ENCODE measurements around the gene EHMT1.

The EHMT1 gene

GRCh38 chr9:137781906-137782585 is 163.2 kb downstream of the EHMT1 start:
- FAIRE-seq (no peak), DNase-seq (ENCODE audit: low spot score) (no peak)

DNA sequence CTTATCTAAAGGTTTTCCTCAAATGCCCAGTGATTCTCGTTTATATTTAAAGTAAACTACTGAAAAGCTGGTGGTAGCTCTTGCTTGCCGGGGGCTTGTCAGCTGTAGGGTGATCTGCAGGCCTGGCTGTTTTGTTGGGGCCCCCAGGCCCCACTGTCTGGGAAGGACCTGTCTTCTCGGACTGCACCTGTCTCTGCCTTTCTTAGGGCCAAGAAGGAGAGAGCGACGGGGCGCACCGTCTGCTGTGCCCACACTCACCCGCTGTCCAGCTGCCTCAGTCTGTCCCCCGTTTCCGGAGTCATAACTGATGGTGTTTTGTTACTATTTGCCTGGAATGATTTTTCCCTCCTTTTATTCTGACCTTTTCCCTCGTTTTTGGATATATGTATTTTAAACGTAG is 164.7 kb downstream of the EHMT1 start:
- DNase-seq (ENCODE audit: low spot score): no peak
- no peak for FAIRE-seq

DNA sequence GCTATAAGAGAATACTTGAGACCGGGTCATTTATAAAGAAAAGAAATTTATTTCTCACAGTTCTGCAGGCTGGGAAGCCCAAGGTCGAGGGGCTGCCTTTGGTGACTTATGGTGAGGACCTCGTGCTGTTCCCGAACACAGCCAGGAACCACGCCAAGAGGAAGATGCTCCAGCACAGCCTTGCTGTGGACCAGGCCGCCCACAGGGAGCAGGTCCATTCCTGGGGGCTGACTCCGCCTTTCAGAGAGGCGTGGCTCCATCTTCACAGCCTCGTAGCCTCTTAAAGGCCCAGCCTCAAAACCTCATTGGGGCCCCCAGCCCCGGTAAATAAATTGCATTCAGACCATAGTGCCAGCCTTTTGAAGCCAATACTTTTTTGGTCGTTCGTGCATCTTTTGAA is 165.2 kb downstream of the EHMT1 start:
- FAIRE-seq (no peak), DNase-seq (ENCODE audit: low spot score) (no peak)

- DNase-seq (ENCODE audit: low spot score): no peak
- no peak for FAIRE-seq
These were observed 166.1 kb downstream of the EHMT1 start for GRCh38 chr9:137784641-137785513.

DNA sequence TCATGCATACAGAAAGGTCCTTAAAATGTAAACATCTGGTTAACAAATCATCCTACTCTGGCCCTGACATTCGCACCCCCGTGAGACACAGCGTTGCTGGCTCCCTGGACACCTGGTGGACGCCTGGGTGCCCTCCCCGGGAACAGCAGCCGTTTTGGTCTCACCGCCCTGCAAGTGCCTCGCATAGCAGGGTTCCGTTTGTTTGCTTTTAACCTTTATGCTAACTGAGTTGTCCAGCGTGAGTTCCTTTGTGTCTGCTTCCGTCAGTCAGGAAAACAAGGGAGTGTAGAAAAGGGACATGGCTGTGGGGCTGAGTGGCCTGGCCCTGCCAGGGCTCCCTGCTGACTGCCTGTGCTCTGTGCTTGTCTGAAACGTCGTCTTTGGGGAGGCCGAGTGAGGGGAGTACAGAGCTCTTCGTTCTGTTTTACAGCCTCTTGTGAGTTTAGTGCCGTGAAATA is 166.9 kb downstream of the EHMT1 start:
- no peak for FAIRE-seq
- DNase-seq (ENCODE audit: low spot score): no peak

DNA sequence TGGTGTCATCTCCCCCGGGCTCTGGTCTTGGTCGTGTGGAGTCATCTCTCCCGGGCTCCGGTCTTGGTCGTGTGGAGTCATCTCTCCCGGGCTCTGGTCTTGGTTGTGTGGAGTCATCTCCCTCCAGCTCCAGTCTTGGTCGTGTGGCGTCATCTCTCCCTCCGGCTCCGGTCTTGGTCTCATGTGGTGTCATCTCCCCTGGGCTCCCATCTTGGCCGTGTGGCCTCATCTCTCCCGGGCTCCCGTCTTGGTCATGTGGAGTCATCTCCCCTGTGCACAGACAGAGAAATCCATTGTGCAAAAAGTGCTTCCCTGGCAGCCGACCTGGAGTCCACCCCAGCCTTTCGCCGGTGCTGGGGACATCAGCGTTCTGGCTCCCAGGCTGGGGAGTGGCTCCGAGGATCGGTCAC is 167.7 kb downstream of the EHMT1 start:
- FAIRE-seq (no peak), DNase-seq (ENCODE audit: low spot score) (no peak)

- FAIRE-seq (no peak), DNase-seq (ENCODE audit: low spot score) (no peak)
These were observed 168.6 kb downstream of the EHMT1 start for GRCh38 chr9:137787381-137787780.

DNA sequence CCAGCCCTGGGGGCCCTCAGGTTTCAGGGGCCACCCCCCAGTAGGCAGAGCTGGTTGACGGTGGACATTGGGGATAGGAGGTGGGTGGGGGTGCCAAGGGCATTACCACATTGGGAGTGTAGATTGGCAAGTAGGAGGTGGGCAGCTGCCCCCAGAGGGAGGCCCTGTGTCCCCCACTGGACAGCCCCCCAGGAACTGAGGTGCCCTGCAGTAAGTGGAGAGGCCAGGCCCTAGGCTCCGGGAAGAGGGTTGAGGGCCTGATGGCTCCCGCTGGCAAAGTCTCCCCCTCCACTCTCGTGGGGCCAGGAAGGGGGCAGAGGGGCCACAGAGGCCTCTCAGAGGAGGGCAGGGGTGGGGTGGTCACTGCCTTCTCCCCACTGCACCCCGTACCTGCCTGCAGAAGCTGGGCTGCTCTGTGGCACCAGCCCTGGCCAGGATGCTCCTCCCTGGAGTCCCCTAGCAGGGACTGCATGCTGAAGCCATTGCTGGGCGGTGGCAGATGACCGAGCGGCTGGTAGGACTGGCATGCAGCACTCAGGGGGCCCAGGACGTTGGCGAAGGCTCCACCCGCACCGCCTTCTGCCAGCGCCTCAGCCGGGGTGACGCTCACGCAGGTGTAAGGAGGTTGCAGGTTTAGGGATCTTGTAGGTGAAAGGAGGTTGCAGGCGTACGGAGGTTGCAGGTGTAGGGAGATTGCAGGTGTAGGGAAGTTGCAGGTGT is 169.1 kb downstream of the EHMT1 start:
- no peak for FAIRE-seq
- no peak for DNase-seq (ENCODE audit: low spot score)

- FAIRE-seq: no peak
- DNase-seq (ENCODE audit: low spot score): no peak
These were observed 169.9 kb downstream of the EHMT1 start for GRCh38 chr9:137788561-137789294.

DNA sequence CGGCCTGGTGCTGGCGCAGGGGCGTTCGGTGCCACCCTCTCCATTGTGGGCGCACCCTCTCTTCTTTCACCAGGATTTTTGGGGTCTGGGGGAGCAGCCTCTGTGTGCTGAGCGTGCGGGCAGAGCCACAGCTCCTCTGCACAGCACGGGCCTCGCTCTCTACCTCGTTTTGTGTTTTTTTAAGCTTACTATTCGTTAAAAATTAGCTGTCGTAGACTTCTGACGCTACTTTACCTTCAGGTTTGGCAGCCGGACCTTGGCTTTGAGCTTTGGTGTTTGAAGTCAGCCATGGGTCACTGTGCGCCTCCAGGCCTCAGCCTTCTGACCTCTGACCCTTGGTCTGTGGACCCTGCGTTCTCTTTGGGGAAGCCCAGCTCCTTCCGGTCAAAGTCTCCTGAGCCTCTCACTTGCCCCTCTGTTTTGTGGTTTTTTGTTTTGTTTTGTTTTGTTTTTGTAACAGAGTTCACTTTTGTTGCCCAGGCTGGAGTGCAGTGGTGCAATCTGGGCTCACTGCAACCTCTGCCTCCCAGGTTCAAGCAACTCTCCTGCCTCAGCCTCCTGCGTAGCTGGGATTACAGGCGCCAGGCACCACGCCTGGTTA is 170.6 kb downstream of the EHMT1 start:
- no peak for DNase-seq (ENCODE audit: low spot score)
- FAIRE-seq: no peak

- FAIRE-seq (no peak), DNase-seq (ENCODE audit: low spot score) (no peak)
These were observed 173.1 kb downstream of the EHMT1 start for GRCh38 chr9:137791947-137792346.

GRCh38 chr9:137793196-137793841 is 174.5 kb downstream of the EHMT1 start:
- FAIRE-seq (no peak), DNase-seq (ENCODE audit: low spot score) (no peak)

DNA sequence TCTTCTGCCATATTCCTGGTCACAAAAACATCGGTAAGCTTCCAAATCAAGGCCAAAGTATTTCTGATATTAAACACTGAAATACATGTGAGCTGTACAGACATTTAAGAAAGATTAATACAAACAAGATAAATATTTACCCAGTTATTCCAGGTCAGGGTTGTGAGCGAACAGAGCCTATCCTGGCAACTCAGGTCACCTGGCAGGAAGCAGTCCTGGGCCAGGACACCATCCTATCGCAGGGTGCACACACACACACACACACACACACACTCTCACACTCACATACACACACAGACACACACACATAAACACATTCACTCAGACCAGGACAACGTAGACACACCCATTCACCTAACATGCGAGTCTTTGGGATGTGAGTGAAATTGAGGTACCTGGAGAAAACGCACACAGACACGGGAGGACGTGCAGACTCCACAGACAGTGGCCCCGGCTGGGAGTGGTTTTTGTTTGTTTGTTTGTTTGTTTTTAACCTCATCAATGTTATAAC is 176.4 kb downstream of the EHMT1 start:
- FAIRE-seq (no peak), DNase-seq (ENCODE audit: low spot score) (no peak)

DNA sequence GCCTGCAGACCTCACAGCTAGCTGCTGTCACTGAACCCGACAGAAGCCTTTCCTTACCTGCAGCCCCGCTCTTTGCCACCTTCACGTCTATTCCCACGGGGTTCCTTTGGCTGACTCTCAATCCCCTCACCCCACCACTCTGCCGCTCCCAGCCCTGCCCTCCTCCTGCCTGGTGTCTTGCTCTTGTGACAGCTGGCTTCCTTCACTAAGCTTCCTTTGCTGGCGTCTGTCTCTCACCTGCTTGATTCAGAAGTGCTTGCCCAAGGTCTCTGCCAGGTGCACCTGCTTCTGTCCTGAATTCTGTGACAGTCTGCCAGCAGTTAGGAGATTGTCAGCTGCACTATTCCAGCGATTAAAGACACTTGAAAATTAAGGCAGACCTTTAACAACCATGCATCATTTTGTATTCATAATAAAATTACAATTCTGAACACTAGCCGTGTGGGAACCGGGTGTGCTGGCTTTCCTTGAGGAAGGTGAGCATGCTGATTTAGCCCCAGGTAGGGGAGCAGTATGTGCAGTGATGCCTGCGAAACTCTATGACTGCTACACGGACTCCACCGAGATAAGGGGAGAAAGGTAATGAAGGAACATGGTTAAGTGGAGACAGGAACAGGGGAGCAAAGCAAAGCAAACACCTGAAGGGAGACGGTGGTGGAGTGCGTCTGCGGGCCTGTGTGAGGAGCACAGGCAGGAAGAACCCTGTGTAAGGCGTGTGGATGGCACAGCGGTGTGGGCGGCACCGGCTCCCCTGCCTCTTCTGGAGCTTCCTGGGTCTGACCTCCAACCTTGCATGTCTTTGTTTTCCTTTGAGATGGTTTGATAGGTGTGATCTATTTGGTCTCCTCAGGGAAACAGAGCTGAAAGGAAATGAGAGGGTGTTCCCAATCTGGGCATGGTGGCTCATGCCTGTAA is 178.7 kb downstream of the EHMT1 start:
- DNase-seq (ENCODE audit: low spot score) (no peak), FAIRE-seq (no peak)

GRCh38 chr9:137798142-137798541 is 179.3 kb downstream of the EHMT1 start:
- FAIRE-seq: no peak
- DNase-seq (ENCODE audit: low spot score): no peak

DNA sequence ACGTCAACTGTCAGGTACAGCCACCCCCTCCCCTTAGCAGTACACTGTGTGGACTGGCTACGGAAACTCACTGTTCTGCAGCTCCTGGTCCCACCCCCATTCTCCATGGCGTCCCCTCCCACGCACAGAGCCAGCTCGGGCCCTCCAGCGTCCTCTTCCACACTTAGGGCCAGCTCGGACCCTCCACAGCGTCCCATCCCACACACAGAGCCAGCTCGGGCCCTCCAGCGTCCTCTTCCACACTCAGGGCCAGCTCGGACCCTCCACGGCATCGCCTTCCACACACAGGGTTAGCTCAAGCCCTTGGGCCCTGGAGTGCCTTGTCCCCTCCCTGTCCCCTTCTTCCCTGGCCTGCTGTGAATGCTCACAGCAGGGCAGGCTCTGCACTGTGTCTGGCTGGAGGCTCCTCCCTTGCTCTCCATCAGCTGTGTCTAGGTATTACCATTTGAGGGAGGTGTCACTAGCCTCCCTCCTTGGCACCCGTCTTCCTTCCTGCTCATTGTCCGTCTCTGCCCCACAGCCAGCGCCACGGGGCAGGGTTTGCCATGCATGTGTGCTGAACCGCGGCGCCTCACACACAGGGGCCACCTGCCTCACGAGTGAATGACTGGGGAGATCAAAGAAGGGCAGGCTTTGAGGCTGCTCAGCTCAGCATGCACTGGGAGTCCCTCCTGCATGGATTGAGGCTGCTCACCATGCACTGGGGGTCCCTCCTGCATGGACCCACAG is 180.3 kb downstream of the EHMT1 start:
- DNase-seq (ENCODE audit: low spot score) (no peak), FAIRE-seq (no peak)

DNA sequence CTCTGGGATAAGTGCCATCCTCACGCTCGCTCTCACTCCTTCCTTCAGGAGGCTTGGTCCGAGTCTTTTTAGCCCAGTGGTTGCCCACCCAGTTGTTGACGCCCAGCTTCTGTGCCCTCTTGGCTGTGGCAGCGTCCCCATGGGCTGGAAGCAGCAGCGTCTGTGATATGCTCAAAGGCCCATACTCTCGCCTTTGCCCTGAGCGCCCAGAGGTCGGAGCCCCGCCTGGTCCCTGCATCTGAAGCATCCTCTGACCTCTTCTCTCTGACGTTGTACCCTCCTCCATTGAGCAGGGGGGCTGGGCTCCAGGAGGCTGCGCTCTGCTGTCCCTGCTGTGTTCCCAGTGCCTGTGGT is 180.8 kb downstream of the EHMT1 start:
- DNase-seq (ENCODE audit: low spot score) (no peak), FAIRE-seq (no peak)

DNA sequence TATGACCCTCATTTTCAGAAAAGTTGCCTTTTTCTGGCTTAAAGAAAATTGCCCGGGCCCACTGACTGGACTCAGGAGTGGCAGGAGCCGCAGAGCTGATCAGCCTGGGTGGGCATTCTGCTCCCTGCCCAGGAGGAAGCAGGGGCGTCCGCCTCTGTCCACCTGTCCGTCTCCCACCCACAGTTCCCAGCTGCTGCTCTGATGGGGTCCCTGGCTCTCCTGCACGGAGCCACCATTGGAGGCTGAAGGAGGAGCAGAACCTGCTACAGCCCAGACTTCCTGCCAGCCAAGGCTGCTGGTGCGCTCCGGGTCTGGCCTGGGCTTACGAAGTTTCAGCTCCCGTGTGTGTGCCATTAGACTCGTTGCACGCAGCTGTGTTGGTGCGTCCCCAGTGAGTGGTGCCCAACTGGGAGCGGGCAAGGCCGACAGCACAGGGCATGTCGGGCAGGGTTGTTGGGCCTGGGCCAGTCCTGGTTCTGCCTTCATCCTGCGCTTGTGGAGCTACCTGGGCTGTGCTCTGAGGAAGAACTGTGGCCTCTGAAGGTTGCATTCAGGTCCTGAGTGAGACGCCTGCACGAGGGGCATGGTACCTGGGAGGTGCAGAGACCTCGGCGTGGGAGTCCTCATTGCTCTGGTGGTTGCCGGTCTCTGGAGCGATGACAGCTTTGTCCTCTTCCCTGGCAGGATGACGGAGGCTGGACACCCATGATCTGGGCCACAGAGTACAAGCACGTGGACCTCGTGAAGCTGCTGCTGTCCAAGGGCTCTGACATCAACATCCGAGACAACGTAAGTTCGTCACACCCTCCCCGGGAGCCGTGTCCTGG is 181.6 kb downstream of the EHMT1 start:
- no peak for FAIRE-seq
- DNase-seq (ENCODE audit: low spot score): no peak

Measured in urothelium cell line (cell line).